ENCODE data around the gene TMEM132E. TPM values are rescaled to one million over a fixed set of nuclear protein-coding genes. Genes with fewer than 3 reads are reported as not detected.

Gene TMEM132E
- total RNA-seq, 1 donor, result not detected

- H3K4me3 ChIP-seq (ENCODE audit: low read length), result no peak overlapping the region
- H3K4me1 ChIP-seq (ENCODE audit: insufficient read depth, low read length), result peaks cover 13% of the 10 kb centered on the region
- no peaks in the 10 kb centered on the region for H3K9me3 ChIP-seq (ENCODE audit: low read depth, low read length)
- H3K27me3 ChIP-seq (ENCODE audit: insufficient read depth, low read length), result peaks cover 75% of the 10 kb centered on the region
These were observed 2.2 kb downstream of the TMEM132E start for GRCh38 chr17:34581446-34582184.

- Histone ChIP-seq H3K4me3 (ENCODE audit: low read length) (no peak overlapping the region), H3K27me3 (ENCODE audit: insufficient read depth, low read length) (peaks cover 68% of the 10 kb centered on the region), H3K9me3 (ENCODE audit: low read depth, low read length) (no peaks in the 10 kb centered on the region), H3K4me1 (ENCODE audit: insufficient read depth, low read length) (peaks cover 13% of the 10 kb centered on the region)
These were observed 3.0 kb downstream of the TMEM132E start for GRCh38 chr17:34582185-34582900.

- Histone ChIP-seq H3K4me3 (ENCODE audit: low read length) (no peak overlapping the region), H3K9me3 (ENCODE audit: low read depth, low read length) (no peaks in the 10 kb centered on the region), H3K27me3 (ENCODE audit: insufficient read depth, low read length) (peaks cover 64% of the 10 kb centered on the region), H3K4me1 (ENCODE audit: insufficient read depth, low read length) (peaks cover 13% of the 10 kb centered on the region)
These were observed 3.5 kb downstream of the TMEM132E start for GRCh38 chr17:34582901-34583245.

GRCh38 chr17:34584805-34585416, 5.5 kb downstream of the TMEM132E start:
- H3K27me3 ChIP-seq (ENCODE audit: insufficient read depth, low read length), result peaks cover 44% of the 10 kb centered on the region
- H3K9me3 ChIP-seq (ENCODE audit: low read depth, low read length), result no peaks in the 10 kb centered on the region
- H3K4me3 ChIP-seq (ENCODE audit: low read length), result no peak overlapping the region
- H3K4me1 ChIP-seq (ENCODE audit: insufficient read depth, low read length), result peaks cover 8% of the 10 kb centered on the region

- Histone ChIP-seq H3K9me3 (ENCODE audit: low read depth, low read length) (no peaks in the 10 kb centered on the region), H3K4me1 (ENCODE audit: insufficient read depth, low read length) (no peaks in the 10 kb centered on the region), H3K4me3 (ENCODE audit: low read length) (no peak overlapping the region), H3K27me3 (ENCODE audit: insufficient read depth, low read length) (peaks cover 34% of the 10 kb centered on the region)
These were observed 7.0 kb downstream of the TMEM132E start for GRCh38 chr17:34586346-34586846.

GRCh38 chr17:34588266-34588665, 8.9 kb downstream of the TMEM132E start:
- H3K4me1 ChIP-seq (ENCODE audit: insufficient read depth, low read length), result no peaks in the 10 kb centered on the region
- peaks cover 16% of the 10 kb centered on the region for H3K27me3 ChIP-seq (ENCODE audit: insufficient read depth, low read length)
- no peaks in the 10 kb centered on the region for H3K9me3 ChIP-seq (ENCODE audit: low read depth, low read length)
- no peak overlapping the region for H3K4me3 ChIP-seq (ENCODE audit: low read length)

- no peaks in the 10 kb centered on the region for H3K4me1 ChIP-seq (ENCODE audit: insufficient read depth, low read length)
- peaks cover 9% of the 10 kb centered on the region for H3K27me3 ChIP-seq (ENCODE audit: insufficient read depth, low read length)
- no peaks in the 10 kb centered on the region for H3K9me3 ChIP-seq (ENCODE audit: low read depth, low read length)
- H3K4me3 ChIP-seq (ENCODE audit: low read length), result no peak overlapping the region
These were observed 10.0 kb downstream of the TMEM132E start for GRCh38 chr17:34589120-34589965.

GRCh38 chr17:34592002-34592401, 12.6 kb downstream of the TMEM132E start:
- H3K4me1 ChIP-seq (ENCODE audit: insufficient read depth, low read length), result no peaks in the 10 kb centered on the region

GRCh38 chr17:34596920-34597319, 17.5 kb downstream of the TMEM132E start:
- H3K27me3 ChIP-seq (ENCODE audit: insufficient read depth, low read length), result no peaks in the 10 kb centered on the region
- no peaks in the 10 kb centered on the region for H3K9me3 ChIP-seq (ENCODE audit: low read depth, low read length)
- no peak overlapping the region for H3K4me3 ChIP-seq (ENCODE audit: low read length)
- H3K4me1 ChIP-seq (ENCODE audit: insufficient read depth, low read length), result no peaks in the 10 kb centered on the region

More at GRCh38 chr17:34592002-34592401, 12.6 kb downstream of the TMEM132E start:
- Histone ChIP-seq H3K27me3 (ENCODE audit: insufficient read depth, low read length) (no peaks in the 10 kb centered on the region), H3K9me3 (ENCODE audit: low read depth, low read length) (no peaks in the 10 kb centered on the region), H3K4me3 (ENCODE audit: low read length) (no peak overlapping the region)

- H3K27me3 ChIP-seq (ENCODE audit: insufficient read depth, low read length), result no peaks in the 10 kb centered on the region
- no peaks in the 10 kb centered on the region for H3K9me3 ChIP-seq (ENCODE audit: low read depth, low read length)
- H3K4me1 ChIP-seq (ENCODE audit: insufficient read depth, low read length), result no peaks in the 10 kb centered on the region
- no peak overlapping the region for H3K4me3 ChIP-seq (ENCODE audit: low read length)
These were observed 18.9 kb downstream of the TMEM132E start for GRCh38 chr17:34598161-34598776.

- Histone ChIP-seq H3K4me1 (ENCODE audit: insufficient read depth, low read length) (no peaks in the 10 kb centered on the region), H3K9me3 (ENCODE audit: low read depth, low read length) (no peaks in the 10 kb centered on the region), H3K4me3 (ENCODE audit: low read length) (no peak overlapping the region), H3K27me3 (ENCODE audit: insufficient read depth, low read length) (no peaks in the 10 kb centered on the region)
These were observed 22.0 kb downstream of the TMEM132E start for GRCh38 chr17:34601416-34601815.

- no peaks in the 10 kb centered on the region for H3K4me1 ChIP-seq (ENCODE audit: insufficient read depth, low read length)
- no peak overlapping the region for H3K4me3 ChIP-seq (ENCODE audit: low read length)
- no peaks in the 10 kb centered on the region for H3K27me3 ChIP-seq (ENCODE audit: insufficient read depth, low read length)
- no peaks in the 10 kb centered on the region for H3K9me3 ChIP-seq (ENCODE audit: low read depth, low read length)
These were observed 24.6 kb downstream of the TMEM132E start for GRCh38 chr17:34603974-34604373.

GRCh38 chr17:34606763-34607162, 27.4 kb downstream of the TMEM132E start:
- no peaks in the 10 kb centered on the region for H3K9me3 ChIP-seq (ENCODE audit: low read depth, low read length)
- no peak overlapping the region for H3K4me3 ChIP-seq (ENCODE audit: low read length)
- H3K4me1 ChIP-seq (ENCODE audit: insufficient read depth, low read length), result no peaks in the 10 kb centered on the region
- no peaks in the 10 kb centered on the region for H3K27me3 ChIP-seq (ENCODE audit: insufficient read depth, low read length)

GRCh38 chr17:34607917-34608316, 28.5 kb downstream of the TMEM132E start:
- no peak overlapping the region for H3K4me3 ChIP-seq (ENCODE audit: low read length)
- H3K9me3 ChIP-seq (ENCODE audit: low read depth, low read length), result no peaks in the 10 kb centered on the region
- H3K4me1 ChIP-seq (ENCODE audit: insufficient read depth, low read length), result no peaks in the 10 kb centered on the region
- no peaks in the 10 kb centered on the region for H3K27me3 ChIP-seq (ENCODE audit: insufficient read depth, low read length)
